IPS-18a (cell line): Measurements from ENCODE around the gene TBC1D2.

ENCODE experiments used
- H3K27ac ChIP-seq: one replicate; pipeline ENCODE4 v1.5.1; 2013; ENCODE audit warnings: low read length
- H3K27me3 ChIP-seq: one replicate; pipeline ENCODE4 v1.6.1; 2013; ENCODE audit warnings: mild to moderate bottlenecking, low read length; ENCODE audit not compliant: control insufficient read depth, insufficient read depth
- H3K36me3 ChIP-seq: one replicate; pipeline ENCODE4 v1.6.1; 2013; ENCODE audit warnings: low read depth, low read length; ENCODE audit not compliant: control insufficient read depth
- H3K4me1 ChIP-seq: one replicate; pipeline ENCODE4 v1.6.1; 2013; ENCODE audit warnings: low read depth, low read length; ENCODE audit not compliant: control insufficient read depth
- H3K4me3 ChIP-seq: one replicate; pipeline ENCODE4 v1.5.1; 2013; ENCODE audit warnings: low read length
- H3K9ac ChIP-seq: one replicate; pipeline ENCODE4 v1.6.1; 2013; ENCODE audit warnings: mild to moderate bottlenecking, low read length, moderate library complexity
- H3K9me3 ChIP-seq: one replicate; pipeline ENCODE4 v1.6.1; 2013; ENCODE audit warnings: low read depth, low read length; ENCODE audit not compliant: control insufficient read depth

TBC1D2 gene

GRCh38 chr9:98173181-98173580 lies 82.3 kb downstream of the TBC1D2 start:
- Histone ChIP-seq H3K36me3 (no peaks in the 10 kb centered on the region), H3K27me3 (no peaks in the 10 kb centered on the region), H3K27ac (no peak overlapping the region), H3K9me3 (no peaks in the 10 kb centered on the region), H3K4me1 (peaks cover 33% of the 10 kb centered on the region), H3K9ac (no peak overlapping the region), H3K4me3 (no peak overlapping the region)

- H3K4me3 ChIP-seq, result no peak overlapping the region
- H3K4me1 ChIP-seq, result peaks cover 33% of the 10 kb centered on the region
- H3K9ac ChIP-seq, result no peak overlapping the region
- no peaks in the 10 kb centered on the region for H3K27me3 ChIP-seq
- no peaks in the 10 kb centered on the region for H3K9me3 ChIP-seq
- H3K27ac ChIP-seq, result no peak overlapping the region
- no peaks in the 10 kb centered on the region for H3K36me3 ChIP-seq
These were observed 82.8 kb downstream of the TBC1D2 start for GRCh38 chr9:98172604-98173003.

- H3K9ac ChIP-seq, result no peak overlapping the region
- H3K9me3 ChIP-seq, result no peaks in the 10 kb centered on the region
- no peaks in the 10 kb centered on the region for H3K36me3 ChIP-seq
- no peak overlapping the region for H3K27ac ChIP-seq
- H3K27me3 ChIP-seq, result no peaks in the 10 kb centered on the region
- no peak overlapping the region for H3K4me3 ChIP-seq
- peaks cover 33% of the 10 kb centered on the region for H3K4me1 ChIP-seq
These were observed 84.1 kb downstream of the TBC1D2 start for GRCh38 chr9:98171176-98171925.

- Histone ChIP-seq H3K27ac (no peak overlapping the region), H3K9ac (no peak overlapping the region), H3K4me3 (no peak overlapping the region)
These were observed 86.4 kb downstream of the TBC1D2 start for GRCh38 chr9:98168941-98169488.

GRCh38 chr9:98168153-98168780 lies 87.2 kb downstream of the TBC1D2 start:
- peaks cover 26% of the 10 kb centered on the region for H3K4me1 ChIP-seq
- H3K27ac ChIP-seq, result no peak overlapping the region
- H3K9me3 ChIP-seq, result no peaks in the 10 kb centered on the region
- no peaks in the 10 kb centered on the region for H3K27me3 ChIP-seq
- no peak overlapping the region for H3K9ac ChIP-seq
- no peak overlapping the region for H3K4me3 ChIP-seq
- no peaks in the 10 kb centered on the region for H3K36me3 ChIP-seq

More at GRCh38 chr9:98168941-98169488, 86.4 kb downstream of the TBC1D2 start:
- H3K36me3 ChIP-seq, result no peaks in the 10 kb centered on the region
- H3K27me3 ChIP-seq, result no peaks in the 10 kb centered on the region
- peaks cover 26% of the 10 kb centered on the region for H3K4me1 ChIP-seq
- no peaks in the 10 kb centered on the region for H3K9me3 ChIP-seq

GRCh38 chr9:98164912-98165311 lies 90.5 kb downstream of the TBC1D2 start:
- Histone ChIP-seq H3K4me1 (peaks cover 10% of the 10 kb centered on the region), H3K27ac (no peak overlapping the region), H3K9ac (no peak overlapping the region), H3K27me3 (no peaks in the 10 kb centered on the region), H3K4me3 (no peak overlapping the region), H3K36me3 (no peaks in the 10 kb centered on the region), H3K9me3 (no peaks in the 10 kb centered on the region)

GRCh38 chr9:98162613-98163012 lies 92.8 kb downstream of the TBC1D2 start:
- Histone ChIP-seq H3K4me3 (no peak overlapping the region), H3K4me1 (no peaks in the 10 kb centered on the region), H3K36me3 (no peaks in the 10 kb centered on the region), H3K27ac (no peak overlapping the region), H3K9me3 (no peaks in the 10 kb centered on the region), H3K27me3 (no peaks in the 10 kb centered on the region), H3K9ac (no peak overlapping the region)

GRCh38 chr9:98161851-98162250 lies 93.6 kb downstream of the TBC1D2 start:
- H3K4me3 ChIP-seq, result no peak overlapping the region
- no peaks in the 10 kb centered on the region for H3K36me3 ChIP-seq
- H3K9ac ChIP-seq, result no peak overlapping the region
- no peaks in the 10 kb centered on the region for H3K4me1 ChIP-seq
- no peaks in the 10 kb centered on the region for H3K9me3 ChIP-seq
- H3K27me3 ChIP-seq, result no peaks in the 10 kb centered on the region
- no peak overlapping the region for H3K27ac ChIP-seq

- no peaks in the 10 kb centered on the region for H3K27me3 ChIP-seq
- no peaks in the 10 kb centered on the region for H3K4me1 ChIP-seq
- H3K27ac ChIP-seq, result no peak overlapping the region
- no peak overlapping the region for H3K9ac ChIP-seq
- no peaks in the 10 kb centered on the region for H3K36me3 ChIP-seq
- H3K9me3 ChIP-seq, result no peaks in the 10 kb centered on the region
- H3K4me3 ChIP-seq, result no peak overlapping the region
These were observed 95.7 kb downstream of the TBC1D2 start for GRCh38 chr9:98159790-98160189.

GRCh38 chr9:98159301-98159700 lies 96.1 kb downstream of the TBC1D2 start:
- H3K4me3 ChIP-seq, result no peak overlapping the region
- no peaks in the 10 kb centered on the region for H3K27me3 ChIP-seq
- H3K27ac ChIP-seq, result no peak overlapping the region
- H3K9ac ChIP-seq, result no peak overlapping the region
- H3K36me3 ChIP-seq, result no peaks in the 10 kb centered on the region
- no peaks in the 10 kb centered on the region for H3K4me1 ChIP-seq
- no peaks in the 10 kb centered on the region for H3K9me3 ChIP-seq

- no peak overlapping the region for H3K9ac ChIP-seq
- no peaks in the 10 kb centered on the region for H3K9me3 ChIP-seq
- H3K4me3 ChIP-seq, result no peak overlapping the region
- H3K4me1 ChIP-seq, result no peaks in the 10 kb centered on the region
- H3K27me3 ChIP-seq, result no peaks in the 10 kb centered on the region
- H3K27ac ChIP-seq, result no peak overlapping the region
- no peaks in the 10 kb centered on the region for H3K36me3 ChIP-seq
These were observed 97.2 kb downstream of the TBC1D2 start for GRCh38 chr9:98158071-98158831.
